Frontal cortex (tissue), 4 donors: ENCODE data around the gene CSNK2A1. TPM values are rescaled to one million over a fixed set of nuclear protein-coding genes. Genes with fewer than 3 reads are reported as not detected.

ENCODE experiments used
- DNase-seq, 2 donors: peaks; one replicate each; pipeline ENCODE4 v3.0.0; 2012; ENCODE audit warnings: low spot score in 2 of 2
- FAIRE-seq: peaks from 2 replicates; lab custom pipeline; 2012; peaks lifted over from hg19 to GRCh38; lab: Jason Lieb, UNC
- total RNA-seq: library from RNA; depleted of rRNA; stranded (reverse); fragments of >200 nt; gene quantifications from one replicate; pipeline ENCODE4 v1.2.3, GENCODE V29; 2014
- donor health status: control.
- donor health status: control.
- donor health status: control.

The CSNK2A1 gene
- total RNA-seq, 1 donor from 2014 or later = 179 TPM

GRCh38 chr20:568097-568652, 24.6 kb upstream of the CSNK2A1 start:
- no peak for FAIRE-seq
- no peak for DNase-seq

DNA sequence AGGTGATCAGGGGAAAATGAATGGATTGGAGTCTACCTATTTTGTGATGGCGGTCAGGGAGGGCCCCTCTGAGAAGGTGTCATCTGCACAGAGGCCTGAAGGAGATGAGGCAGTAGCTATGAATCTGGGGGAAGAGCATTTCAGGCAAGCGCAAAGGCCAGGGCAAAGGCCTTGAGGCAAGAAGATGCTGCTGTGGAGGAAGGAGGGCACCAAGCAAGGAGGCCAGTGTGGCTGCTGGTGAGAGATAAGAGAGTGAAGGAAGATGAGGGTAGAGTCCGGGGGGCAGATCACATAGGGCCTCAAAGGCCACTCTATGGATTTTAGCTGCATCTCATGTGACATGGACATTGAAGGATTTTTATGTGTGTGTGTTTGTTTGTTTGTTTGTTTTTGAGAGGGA, 20.6 kb upstream of the CSNK2A1 start:
- FAIRE-seq = no peak
- no peak for DNase-seq

- DNase-seq = no peak
- FAIRE-seq = no peak
These were observed 19.6 kb upstream of the CSNK2A1 start for GRCh38 chr20:563187-563586.

GRCh38 chr20:562232-562897, 18.8 kb upstream of the CSNK2A1 start:
- DNase-seq = no peak
- FAIRE-seq = no peak

GRCh38 chr20:561437-562231, 18.0 kb upstream of the CSNK2A1 start:
- FAIRE-seq = no peak

GRCh38 chr20:560680-561079, 17.1 kb upstream of the CSNK2A1 start:
- DNase-seq (no peak), FAIRE-seq (no peak)

More at GRCh38 chr20:561437-562231, 18.0 kb upstream of the CSNK2A1 start:
- peak; percentile 56 to 82 for DNase-seq

GRCh38 chr20:558117-558516, 14.5 kb upstream of the CSNK2A1 start:
- FAIRE-seq = no peak
- DNase-seq = no peak

DNA sequence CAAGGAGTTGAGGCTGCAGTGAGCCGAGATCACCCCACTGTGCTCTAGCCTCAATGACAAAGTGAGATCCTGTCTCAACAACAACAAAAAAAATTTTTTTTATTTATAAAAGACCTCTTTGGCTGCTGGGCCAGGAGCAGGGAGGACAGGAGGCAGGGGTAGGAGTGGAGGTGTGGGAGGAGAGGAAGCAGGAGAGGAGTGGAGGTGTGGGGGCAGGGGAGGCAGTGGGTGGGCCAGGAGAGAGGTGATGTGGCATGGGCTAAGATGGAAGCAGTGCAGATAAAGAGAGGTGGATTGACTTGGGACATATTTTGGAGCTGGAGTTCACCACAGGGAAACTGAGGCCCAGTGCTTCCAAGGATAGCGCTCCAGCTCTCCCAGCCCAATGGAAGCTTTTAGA, 13.4 kb upstream of the CSNK2A1 start:
- DNase-seq = no peak
- no peak for FAIRE-seq

DNA sequence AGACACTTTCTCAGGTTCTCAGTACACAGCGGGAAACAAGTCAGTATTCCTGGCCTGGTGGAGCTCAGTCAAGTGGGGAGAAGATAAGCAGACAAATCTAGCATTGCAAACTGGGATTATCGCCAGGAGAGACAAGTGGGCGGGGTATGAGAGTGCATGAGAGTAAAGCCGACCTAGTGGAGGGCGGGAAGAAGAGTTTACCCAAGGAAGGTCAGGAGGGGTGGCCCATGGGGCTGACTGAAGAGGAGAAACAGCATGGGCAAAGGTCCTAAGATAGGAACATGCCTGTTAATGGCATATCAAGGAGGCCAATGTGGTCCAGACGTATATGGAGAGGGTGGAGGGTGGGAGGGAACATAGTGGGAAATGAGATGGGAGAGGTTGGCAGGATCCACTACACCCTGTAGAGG, 12.4 kb upstream of the CSNK2A1 start:
- FAIRE-seq (no peak), DNase-seq (no peak)

DNA sequence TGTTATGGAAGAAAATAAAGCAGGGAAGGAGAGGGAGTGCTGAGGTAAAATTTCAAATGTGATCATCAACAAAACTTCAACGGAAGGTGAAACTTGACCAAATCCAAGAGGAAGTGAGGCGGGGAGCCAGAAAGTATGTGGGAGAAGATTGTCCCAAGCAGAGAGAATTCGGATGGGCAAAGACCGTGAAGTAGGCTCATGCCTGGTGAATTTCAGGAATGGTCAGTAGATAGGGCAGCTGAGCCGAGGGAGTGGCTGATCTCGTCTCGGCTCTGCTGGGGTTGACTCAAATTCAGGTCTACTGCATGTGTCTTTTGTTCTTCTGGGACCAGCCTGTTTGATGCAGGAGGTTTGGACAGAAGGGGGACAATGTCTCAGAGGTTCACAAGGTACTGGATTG, 7.0 kb upstream of the CSNK2A1 start:
- DNase-seq = no peak
- no peak for FAIRE-seq

DNA sequence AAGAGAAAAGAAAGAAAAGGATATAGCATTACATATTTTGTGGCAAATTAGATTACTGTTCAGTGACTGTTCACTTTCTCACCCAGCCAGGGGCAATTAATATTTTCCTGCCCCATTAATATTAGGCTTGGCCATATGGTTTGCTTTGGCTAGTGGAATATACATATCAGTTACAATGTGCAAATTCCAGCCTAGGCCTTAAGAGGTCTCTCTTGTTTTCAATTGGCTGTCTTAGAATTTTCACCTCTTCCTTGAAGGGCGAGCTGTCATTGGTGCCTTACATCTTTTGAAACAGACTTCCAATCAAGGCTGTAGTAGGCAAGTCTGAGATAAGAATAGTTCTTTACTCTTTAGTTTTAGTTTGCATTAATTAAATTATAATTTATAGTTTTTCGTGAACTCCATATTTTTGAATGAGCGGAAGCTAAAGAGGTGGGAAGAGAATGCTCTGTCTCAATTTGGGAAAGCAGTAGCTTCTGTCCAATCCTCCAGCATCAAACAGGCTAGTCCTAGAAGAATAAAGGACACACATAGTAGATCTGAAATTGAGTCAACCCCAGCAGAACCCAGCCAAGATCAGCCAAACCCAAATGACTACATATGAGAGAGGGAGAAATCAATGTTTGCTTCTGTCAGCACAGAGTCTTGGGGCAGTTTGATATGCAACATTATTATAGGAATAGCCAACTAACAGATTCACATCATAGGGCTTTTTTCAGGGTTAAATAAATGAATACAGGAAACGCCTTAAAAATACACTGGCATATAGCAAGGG, 6.3 kb upstream of the CSNK2A1 start:
- FAIRE-seq (no peak), DNase-seq (no peak)

- DNase-seq (no peak), FAIRE-seq (no peak)
These were observed 5.3 kb upstream of the CSNK2A1 start for GRCh38 chr20:548906-549305.

- no peak for FAIRE-seq
These were observed 3.8 kb upstream of the CSNK2A1 start for GRCh38 chr20:547394-547793.

DNA sequence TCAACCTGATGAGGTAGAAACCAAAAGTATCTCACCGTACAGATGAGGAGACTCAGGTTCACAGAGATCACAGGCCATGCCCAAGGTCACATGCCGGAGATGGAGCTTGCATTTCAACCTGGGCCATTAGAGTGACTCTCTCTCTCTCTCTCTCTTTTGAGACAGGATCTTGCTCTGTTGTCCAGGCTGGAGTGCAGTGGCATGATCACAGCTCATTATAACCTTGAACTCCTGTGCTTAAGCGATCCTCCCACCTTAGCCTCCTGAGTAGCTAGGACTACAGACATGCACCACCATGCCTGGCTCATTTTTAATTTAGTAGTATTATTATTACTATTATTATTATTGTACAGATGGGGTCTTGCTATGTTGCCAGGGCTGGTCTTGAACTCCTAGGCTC, 2.8 kb upstream of the CSNK2A1 start:
- no peak for DNase-seq
- no peak for FAIRE-seq

More at GRCh38 chr20:547394-547793, 3.8 kb upstream of the CSNK2A1 start:
- no peak for DNase-seq

- FAIRE-seq (no peak), DNase-seq (no peak)
These were observed 649 bp upstream of the CSNK2A1 start for GRCh38 chr20:544153-544725.

DNA sequence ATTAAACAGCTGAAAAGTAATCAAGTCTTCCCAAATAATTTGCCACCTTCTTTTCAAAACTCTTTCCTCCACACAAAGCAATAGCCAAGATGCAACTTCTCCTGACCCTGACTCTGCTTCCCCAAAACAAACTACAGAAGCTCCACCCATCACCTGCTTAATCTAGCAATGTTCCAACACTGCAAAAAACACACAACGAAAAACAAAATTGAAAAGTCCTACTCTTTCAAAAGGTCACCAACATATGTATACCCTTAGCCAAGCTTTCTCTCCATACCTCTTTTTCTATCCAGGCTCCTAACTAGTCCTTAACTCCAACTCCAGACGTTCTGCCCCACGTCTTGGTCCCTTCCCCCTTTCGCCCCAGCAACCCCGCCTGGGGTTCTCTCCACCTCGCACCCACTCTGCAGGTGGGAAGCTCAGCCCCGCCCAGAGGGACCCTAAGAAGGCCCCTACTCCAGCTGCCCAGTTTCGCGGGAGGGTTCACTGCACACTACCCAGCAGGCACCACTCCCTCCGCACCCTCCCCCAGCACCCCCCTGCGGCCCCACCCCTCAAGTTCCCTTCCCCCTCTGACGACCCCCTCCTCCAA, 717 bp downstream of the CSNK2A1 start:
- DNase-seq = no peak

DNA sequence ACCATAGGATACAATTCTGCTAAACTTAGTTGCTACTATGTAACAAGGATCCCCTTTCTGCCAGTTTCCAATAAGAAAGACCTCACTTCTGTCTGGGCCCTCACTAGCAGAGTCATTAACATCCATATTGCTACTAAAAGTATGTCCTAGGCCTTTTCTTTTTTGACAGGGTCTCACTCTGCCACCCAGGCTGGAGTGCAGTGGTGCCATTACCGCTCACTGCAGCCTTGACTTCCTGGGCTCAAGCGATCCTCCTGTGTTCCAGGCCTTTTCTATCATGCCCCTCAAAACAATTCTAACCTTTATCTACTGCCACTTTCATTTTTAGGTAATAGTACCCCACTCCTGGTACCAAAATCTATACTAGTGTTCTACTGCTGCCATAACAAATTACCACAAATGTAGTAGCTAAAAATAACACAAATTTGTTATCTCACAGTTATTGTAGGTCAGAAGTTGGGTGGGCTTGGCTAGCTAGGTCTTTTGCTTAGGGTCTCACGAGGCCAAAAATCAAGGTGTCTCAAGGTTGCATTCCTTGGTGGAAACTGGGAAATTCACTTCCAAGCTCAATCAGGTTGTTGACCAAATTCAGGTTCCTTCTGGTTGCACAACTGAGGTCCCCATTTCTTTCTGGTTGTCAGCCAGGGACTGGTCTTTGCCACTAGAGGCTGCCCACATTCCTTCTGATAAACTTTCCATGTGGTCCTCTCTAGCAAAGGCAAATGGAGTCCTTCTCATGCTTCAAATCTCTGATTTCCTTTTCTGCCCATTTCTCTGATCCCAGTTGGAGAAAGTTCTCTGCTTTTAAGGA, 3.0 kb downstream of the CSNK2A1 start:
- FAIRE-seq = no peak
- no peak for DNase-seq

More for the DNA sequence above, 717 bp downstream of the CSNK2A1 start:
- no peak for FAIRE-seq

DNA sequence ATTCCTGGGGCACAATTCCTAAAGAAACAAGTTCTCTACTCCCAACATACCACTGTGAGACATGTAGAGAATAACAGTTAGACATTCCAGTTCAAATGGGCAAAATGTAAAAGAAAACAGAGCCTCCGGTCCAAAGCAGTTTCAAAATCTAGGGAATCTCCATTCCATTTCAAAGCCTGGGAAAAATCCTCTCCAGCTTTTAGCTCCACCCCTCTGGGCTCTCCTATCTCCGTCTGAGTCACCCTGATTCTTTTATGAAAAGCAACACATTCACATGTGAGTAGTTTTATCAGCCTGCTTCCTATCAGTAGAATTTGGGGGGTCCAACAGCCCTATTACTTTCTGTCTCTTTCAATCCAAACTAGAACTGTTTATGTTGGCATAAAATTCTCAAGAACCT, 3.7 kb downstream of the CSNK2A1 start:
- FAIRE-seq = no peak
- DNase-seq = no peak

DNA sequence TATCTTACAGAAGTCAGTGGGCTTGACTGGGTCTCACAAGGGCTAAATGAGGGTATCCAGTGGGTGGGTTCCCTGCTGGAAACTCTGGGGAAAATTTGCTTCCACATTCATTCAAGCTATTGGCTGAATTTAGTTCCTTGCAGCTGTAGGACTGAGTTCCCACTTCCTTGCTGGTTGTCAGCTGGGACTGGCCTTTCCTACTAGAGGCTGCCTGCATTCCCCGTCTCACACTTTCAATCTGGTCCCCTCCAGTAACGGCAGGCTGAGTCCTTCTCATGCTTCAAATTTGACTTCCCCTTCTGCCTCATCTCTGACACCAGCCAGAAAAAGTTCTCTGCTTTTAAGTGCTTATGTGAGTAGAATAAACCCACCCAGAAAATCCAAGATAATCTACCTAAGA, 4.4 kb downstream of the CSNK2A1 start:
- FAIRE-seq = no peak
- no peak for DNase-seq
